SH-SY5Y (cell line): ENCODE data around the gene MORN4.

Experiments
- GATA2 ChIP-seq: IDR thresholded peaks from 2 replicates; pipeline ENCODE4 v1.6.1; 2011; ENCODE audit warnings: mild to moderate bottlenecking, low read depth, low read length
- GATA3 ChIP-seq: IDR thresholded peaks from 2 replicates; pipeline ENCODE4 v1.6.1; 2011; ENCODE audit warnings: low read depth, mild to moderate bottlenecking, low read length, moderate library complexity

MORN4 gene

DNA sequence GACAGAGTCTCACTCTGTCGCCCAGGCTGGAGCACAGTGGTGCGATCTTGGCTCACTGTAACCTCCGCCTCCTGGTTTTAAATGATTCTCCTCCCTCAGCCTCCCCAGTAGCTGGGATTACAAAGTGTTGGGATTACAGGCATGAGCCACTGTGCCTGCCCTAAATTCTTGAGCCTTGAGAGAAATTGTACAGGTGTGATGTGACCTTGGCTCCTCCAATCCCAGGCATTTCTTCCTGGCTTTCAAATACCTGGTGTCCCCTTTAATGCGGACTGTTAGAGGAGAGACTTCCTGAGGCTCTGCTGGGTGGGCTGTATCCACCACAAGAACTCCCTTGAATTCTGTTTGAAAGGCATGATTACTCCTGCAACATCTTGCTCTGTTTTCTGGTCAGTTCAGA is 15.0 kb downstream of the MORN4 start:
- TF ChIP-seq GATA3 (no peak), GATA2 (no peak)

DNA sequence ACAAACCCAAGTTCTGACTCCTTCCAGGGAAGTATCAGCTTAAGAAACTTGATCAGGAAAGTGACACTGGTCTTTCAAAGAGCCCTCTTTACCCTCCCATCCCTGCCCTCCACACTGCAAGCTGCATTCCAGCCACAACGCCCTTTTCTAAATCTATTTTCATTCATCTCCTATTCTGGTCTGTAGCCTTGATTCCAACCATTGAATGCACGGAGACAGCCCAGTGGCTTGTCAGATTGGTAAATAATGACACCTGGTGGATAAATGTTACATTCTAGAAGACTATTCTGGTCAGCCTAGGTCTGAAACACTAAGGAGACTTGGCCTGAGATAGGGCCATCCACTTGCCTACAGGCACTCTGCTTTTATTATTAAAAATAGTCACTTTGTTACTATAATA is 20.9 kb downstream of the MORN4 start:
- no peak for TF ChIP-seq GATA3
- no peak for TF ChIP-seq GATA2

DNA sequence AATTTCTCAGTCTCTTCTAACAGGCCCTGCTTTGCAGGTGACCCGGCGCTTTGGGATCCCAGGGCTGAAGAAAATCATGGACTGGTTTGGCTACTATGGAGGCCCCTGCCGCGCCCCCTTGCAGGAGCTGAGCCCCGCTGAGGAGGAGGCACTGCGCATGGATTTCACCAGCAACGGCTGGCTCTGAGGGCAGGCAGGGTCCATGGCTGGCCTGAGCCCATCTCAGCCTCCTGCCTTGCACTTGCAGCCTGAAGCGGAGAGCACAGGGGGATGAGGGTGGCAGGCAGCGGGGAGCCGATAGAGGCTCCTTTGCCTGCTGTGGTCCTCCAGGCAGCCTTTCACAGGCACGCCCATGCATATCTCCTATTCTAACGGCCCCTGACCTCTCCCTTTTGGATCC is 21.8 kb downstream of the MORN4 start:
- TF ChIP-seq GATA3 (no peak), GATA2 (no peak)

DNA sequence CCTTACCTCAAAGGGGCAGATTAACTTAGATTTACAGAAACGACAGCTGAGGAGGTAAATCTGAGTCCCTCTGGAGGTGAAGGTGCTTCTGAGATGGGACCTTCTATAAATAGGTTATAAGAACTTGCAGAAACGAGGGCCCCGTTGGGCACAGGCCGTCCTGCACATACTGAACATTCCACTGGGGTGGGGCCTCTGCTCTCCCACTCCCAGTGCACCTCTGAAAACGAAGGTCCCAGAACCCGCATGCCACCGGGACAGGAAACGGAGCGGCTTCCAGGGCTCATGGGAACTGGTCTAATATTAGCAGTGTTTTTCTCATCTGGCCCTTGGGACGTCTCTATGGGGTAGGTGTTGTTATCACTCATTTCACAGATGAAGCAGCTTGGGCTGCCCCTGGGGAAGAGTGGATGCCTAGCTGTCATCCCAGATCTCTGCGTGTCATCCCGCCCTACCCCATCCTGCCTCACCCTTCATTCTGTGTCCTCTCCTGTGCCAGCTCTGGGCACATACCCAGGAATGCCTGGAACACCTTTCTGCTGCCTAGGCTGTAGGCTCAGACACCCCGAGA is 24.2 kb downstream of the MORN4 start:
- no peak for TF ChIP-seq GATA3
- no peak for TF ChIP-seq GATA2

DNA sequence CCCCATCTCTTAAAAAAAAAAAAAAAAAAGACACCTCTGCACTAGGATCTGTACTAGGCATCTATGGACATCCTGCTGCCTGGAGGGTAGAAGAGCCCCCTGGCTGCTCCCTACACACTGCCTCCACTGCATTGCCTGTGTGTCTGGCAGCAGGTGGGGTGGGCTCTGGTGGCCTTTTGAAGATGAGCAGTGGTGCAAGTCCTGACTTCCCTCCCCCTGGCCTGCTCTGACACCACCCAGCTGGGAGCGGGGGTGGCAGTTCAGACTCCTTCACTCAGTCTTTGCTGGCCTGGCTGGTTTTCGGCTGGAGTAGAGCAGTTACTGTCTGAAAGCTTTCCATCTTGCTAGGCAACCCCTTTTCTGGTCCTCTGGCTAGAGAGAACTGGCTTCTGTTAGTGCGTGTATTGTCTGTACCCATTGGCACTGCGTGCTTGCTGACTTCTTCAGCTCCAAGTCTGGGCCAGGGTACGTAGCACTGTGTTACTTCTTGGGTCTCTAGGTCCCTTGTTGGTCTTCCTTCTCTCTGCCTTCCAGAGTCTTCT is 26.1 kb downstream of the MORN4 start:
- no peak for TF ChIP-seq GATA2
- TF ChIP-seq GATA3 = no peak

DNA sequence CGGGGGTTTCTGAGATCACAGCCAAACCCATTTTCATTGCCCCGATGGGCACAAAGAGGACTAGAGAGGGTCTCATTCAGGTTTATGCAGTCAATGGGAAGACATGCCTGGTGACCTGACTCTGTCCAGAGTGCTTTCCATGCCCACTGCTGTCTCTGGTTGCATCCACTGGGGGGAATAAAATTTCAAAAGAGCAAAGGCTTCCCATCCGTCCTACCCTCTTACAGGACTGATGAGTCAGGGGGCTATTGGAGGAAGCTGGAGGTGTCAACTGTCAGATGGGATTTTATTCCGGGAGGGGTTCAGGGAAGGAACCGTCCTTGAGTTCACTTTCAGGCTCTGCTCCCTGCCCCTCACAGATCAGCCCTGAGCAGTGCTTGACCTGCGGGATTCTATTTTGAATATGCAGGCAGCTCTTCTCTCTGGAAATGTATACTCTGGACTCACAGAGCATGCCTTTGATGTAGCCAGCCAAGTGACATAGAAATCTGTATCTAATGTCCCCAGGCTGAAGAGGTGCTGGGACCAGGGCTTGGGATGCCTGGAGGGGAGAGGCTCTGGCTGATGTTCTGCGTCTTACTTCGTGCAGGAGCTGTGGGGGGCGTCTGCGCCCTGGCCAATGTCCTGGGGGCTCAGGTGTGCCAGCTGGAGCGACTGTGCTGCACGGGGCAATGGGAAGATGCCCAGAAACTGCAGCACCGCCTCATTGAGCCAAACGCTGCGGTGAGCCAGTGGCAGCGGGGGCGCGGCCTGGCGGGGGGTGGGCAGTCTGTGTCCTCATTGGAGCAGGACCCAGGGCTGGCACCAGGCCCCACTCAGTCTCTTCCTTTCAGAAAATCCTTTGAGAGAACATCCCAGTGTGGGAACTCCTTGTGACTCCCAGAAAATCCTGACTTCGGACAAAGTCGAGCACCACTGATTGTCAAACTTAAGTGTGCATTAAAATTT is 31.8 kb downstream of the MORN4 start:
- TF ChIP-seq GATA2 (no peak), GATA3 (no peak)

DNA sequence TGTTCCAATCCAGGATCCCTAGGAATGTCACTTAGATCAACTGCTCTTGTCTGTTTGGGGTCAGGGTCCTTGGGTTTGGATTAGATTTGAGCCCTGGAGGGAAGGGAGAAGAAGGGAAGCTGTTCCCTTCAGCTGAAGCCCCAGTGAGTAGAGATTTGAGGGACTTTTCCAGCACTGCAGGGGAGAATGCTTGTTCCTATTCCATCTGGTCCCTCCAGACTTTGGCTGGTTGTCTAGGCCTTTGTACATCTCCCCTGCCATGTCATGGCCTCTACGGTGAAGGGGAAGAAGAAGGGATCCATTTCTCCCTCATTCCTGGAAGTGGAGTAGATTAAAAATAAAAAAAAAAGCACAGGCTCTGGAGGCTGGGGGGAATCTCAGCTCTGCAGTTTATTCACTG is 32.7 kb downstream of the MORN4 start:
- TF ChIP-seq GATA2 (no peak), GATA3 (no peak)

DNA sequence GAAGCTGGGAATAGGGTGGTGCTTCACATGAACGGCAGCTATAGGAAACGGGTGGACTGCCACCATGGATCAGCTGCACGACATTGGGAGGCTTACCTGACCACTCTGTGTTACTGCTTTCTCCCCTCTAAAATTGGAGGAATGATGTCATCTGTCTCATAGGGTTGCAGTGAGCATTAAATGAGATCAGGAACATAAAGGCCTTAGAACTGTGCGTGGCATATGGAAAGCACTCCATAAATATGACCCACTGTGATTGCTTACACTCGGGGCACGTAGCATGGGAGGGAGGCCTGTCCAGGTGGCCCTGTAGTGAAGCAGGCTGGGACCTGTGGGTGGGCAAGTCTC is 34.1 kb downstream of the MORN4 start:
- TF ChIP-seq GATA2 (no peak), GATA3 (no peak)

DNA sequence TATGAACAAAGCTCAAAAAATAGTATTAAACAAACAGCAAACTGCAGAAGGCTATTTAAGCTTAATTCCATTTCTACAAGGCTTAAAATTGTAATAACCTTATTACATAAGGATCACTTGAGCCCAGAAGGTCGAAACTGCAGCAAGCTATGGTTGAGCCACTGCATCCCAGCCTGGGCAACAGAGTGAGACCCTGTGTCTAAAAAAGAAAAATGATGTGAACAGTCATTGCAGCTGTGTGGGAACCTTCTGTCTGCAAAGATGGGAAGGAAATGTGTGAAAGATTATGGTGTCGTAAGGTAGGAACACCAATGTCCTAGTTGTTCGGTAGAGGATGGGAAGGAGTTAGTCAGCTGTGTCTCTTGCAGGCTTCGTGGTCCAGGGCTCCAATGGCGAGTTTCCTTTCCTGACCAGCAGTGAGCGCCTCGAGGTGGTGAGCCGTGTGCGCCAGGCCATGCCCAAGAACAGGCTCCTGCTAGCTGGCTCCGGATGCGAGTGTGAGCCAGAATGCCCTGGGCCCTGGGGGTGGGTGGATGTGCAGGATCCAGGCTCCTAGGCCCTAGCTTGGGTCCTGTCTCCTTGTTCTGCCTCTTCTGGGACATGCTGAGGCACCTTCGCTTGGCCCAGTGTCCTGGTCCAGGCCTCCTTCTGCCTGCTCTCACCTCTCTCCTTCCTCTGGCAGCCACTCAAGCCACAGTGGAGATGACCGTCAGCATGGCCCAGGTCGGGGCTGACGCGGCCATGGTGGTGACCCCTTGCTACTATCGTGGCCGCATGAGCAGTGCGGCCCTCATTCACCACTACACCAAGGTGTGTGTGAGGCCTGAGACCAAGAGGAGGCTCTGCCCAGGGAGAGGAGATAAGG is 34.7 kb downstream of the MORN4 start:
- TF ChIP-seq GATA2 (no peak), GATA3 (no peak)

DNA sequence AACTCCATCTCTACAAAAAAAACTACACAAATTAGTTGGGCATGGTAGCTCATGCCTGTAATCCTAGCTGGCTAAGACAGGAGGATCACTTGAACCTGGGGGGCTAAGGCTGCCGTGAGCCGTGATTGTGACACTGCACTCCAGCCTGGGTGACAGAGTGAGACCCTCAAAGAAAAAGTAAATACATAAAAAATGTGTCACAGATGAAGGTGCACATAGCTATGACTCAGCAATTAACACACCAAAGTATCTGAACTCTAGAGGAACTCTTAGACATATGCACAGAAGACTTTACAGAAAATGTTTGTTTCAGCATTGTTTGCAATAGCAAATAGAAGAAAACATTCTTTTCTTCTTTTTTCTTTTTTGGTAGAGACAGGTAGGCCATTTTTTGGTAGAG is 35.5 kb downstream of the MORN4 start:
- TF ChIP-seq GATA3 (no peak), GATA2 (no peak)

DNA sequence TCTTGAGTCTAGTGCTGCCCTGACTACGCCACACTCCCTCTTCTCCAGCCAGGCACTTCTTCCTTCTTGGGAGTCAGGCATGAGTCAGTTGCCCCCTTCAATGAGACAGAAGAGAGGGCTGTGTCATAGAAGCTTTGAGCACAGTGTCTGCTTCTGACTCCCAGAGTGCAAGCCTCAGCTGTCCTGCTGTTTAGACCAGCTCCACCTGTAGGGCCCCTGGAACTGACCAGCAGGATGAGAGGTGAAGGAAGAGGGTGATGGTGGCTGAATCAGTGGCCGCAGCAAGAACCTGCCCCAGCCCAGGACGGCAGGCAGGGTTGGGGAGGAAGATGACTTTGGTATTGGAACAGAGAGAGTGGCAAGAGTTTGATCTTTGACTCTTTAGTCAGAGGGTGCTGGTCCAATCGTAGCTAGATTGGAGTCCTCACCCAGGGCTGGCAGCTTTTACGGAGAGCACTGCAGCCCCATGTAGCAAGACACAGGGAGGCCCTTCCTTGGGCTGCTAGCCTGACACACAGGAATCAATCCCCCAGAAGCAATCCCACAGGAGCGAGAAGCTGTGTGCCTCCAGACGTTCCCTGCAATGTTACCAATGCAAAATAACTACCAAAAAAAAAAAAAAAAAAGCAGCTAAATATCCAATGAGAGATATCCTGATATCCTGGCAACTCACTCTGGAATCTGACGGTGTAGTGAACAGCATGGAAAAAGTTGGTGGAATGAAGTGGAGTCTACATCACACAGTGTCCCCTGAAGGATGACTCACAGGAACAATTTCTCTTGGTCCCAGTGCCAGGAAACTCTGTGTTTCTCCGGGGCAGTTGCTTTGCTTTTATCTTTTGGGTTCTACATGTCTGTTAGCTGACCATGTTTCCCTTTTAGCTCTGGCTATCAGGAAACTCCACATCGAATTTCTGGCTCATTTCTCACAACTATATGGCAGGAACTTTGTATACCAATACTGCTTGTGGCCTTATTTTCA is 36.9 kb downstream of the MORN4 start:
- TF ChIP-seq GATA2 (no peak), GATA3 (no peak)

DNA sequence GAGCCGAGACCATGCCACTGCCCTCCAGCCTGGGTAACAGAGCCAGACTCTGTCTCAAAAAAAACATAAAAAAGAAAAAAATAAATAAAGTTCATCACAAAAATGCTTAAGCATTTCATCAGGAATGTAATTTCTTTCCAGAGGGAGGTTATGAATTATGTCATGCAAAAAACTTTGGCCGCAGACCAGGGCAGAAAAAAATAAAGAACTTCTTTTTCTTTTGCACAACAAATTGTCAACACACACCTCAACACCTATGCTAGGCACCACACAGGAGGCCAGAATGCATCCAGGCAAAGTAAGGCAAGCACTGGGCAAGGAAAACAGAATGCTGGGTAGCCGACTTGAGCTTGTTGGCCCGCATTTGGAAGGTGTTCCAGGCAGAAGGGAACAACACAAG is 39.9 kb downstream of the MORN4 start:
- TF ChIP-seq GATA2 = no peak
- TF ChIP-seq GATA3 = no peak
